HG02885 (cell line): ENCODE measurements around the gene CRIM1.

ENCODE experiments used
- ATAC-seq: cut with Tn5 transposase; IDR thresholded peaks from one replicate; pipeline ENCODE4 v1.9.1; 2021; ENCODE audit warnings: mild to moderate bottlenecking; ENCODE audit not compliant: unreplicated experiment, poor library complexity

Gene CRIM1

DNA sequence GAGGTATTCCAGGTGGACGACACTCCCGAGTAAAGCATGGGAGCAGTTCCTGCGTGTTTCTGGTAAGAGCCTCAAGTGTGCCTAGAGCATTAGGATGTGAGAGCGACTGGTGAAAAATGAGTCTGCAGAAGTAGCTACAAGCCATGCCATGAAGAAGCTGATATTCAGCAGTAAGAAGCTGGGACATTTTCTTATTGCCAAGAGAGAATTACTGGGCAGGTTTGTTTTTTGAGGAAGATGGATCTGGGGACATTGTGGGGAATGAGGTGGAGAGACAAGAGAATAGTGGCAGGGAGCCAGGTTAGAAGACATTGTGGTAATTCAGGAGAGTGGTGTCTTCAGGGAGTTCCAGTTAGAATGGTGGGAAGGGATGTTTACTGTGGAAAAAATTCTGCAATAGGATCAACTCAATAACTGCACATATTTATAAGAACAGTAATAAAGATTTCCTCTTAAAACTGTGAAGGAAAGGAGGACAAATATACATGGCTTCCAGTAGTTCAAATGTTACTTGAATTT lies 38.2 kb downstream of the CRIM1 start:
- no peak for ATAC-seq

DNA sequence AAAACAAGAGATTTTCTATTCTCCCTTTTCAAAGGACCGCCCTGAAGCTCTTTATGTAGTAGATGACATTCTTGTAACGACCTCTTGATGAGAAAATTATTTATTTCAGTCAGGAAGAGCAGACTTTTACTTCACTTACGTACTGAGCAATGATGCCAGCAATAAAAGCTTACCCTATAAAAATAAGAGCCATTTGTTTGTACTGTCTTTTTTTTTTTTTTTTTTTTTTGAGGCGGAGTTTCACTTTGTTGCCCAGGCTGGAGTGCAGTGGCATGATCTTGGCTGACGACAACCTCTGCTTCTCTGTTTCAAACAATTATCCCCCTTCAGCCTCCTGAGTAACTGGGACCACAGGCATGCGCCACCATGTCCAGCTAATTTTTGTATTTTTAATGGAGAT lies 39.2 kb downstream of the CRIM1 start:
- ATAC-seq: no peak

DNA sequence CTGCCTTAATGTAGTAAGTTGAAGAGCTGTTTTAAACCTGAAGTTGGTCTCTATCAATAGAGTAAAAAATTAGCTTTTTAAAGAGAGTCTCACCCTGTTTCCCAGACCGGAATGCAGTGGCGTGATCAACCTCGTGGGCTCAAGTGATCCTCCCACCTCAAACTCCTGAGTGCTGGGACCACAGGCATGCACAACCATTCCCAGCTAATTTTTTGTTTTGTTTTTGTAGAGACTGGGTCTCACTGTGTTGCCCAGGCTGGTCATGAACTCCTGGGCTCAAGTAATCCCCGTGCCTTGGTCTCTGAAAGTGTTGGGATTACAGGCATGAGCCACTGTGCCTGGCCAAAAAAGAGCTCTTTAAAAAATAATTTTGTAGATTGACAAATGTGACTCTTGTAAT lies 40.3 kb downstream of the CRIM1 start:
- ATAC-seq: no peak

DNA sequence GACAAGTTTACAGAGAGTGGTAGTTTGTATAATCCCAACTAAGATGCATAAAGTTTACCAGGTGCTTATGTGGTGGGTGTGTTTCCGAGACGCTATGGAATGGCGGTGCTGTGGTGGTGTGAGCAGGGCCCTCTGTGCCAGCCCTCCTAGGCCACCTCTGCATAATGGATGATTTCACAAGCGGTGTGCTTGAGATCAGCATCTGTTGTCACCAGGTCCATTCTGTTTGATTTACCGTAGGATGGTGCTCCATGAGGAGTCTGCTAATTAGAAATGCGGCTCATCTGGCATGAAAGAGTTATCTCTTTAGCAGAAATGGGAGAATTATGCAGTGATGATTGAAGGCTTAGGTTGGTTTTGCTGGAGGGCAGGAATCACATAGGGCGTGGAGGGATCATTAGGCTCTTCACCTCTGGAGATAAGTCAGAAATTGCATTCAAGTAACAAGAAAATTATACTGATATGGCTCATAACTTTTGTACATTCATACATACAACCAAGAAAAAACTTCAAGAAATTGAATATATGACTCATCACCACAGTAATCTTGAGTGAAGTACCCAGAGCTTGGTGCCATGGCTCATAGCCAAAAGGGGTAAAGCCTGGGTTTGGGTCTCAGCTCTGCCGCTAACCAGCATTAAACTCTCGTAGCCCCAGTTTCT lies 41.4 kb downstream of the CRIM1 start:
- ATAC-seq: no peak

DNA sequence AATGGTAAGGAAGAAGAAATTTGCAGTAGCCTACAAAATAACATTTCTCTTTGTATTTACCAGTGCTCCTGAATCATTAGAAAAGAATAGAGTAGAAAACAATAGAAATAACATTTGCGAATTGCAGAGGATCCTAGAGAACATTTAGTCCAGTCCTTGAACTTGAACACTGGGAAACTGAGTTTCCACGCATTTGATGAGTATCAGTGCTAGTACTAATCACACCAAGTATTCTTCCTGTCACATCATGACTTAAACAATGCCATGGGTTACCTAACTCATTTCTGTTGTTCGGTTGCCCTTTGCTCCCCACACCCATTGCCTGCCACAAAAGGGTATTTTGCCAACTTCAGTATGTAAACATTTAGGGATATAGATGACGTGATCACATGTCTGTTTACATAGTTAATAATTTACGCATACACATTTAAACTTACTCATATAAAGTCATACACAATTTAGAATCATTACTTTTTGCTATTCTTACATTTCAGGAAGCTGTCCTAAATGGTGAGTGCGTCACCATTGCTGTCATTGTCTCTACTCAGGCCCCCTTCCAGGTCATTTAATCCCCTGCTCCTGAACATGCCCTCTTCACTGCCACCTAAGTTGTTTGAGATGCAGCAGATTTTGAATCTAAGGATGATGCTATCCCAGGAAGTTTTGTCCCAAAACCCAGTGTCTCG lies 42.3 kb downstream of the CRIM1 start:
- no peak for ATAC-seq

DNA sequence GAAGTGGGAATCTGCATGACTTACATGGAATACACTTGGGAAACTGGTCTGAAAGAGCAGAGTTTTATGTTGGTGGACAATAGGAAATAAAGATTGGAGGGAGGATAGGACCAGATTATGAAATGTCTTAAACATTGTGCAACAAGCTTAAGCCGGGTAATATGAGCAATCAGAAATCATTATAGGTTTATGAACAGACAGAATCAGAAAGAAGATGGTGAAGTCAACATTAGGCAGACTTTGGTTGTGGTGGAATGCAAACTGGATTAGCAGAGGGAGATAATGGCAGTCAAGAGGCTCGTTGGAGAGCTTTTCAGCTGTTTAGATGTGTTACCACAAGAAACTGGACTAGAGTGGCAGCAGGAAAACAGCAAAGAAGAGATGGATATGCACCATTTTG lies 43.5 kb downstream of the CRIM1 start:
- ATAC-seq: no peak

DNA sequence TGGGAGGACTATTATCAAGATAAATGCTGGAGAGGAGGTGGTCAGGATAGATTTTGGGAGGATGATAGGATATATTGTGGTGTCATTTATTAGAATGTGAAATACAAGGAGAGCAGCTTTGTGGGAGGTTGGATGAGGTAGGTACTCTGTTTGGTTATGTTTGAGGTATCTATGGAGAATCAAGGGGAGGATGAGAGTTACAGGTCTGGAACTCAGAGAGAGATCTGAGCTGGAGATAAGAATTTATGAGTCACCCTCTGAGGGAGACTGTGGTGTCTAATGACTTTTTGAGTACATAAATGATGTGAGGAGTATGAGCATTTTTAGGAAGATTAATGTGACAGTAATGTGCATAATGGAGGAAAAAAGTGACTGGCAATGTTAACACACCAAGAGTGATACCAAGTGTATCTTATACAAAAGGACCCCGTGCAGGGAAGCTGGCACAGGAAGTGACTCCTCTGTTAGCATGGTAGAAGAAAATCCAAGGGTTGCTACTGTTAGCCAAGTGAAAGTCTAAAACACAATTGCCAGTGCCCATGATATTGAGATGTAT lies 48.2 kb downstream of the CRIM1 start:
- ATAC-seq: no peak

DNA sequence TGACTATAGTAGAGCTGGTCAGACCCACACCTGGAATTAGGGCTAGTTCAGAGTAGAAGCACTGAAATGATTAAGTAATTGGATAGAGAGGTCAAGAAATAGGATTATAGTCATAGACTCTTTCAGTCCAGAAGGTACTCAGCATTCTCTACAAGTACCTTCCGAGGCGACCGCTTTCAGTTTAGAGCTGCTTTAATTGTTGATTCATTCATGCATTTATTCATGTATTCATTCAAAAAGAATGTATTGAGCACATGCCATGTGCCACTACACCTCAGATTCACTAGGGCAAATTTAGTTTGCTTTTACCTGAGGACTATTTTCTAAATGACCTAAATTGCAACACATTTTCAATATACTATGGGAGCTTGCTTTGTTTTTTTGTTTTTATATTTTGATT lies 48.7 kb downstream of the CRIM1 start:
- ATAC-seq: peak; percentile 5

DNA sequence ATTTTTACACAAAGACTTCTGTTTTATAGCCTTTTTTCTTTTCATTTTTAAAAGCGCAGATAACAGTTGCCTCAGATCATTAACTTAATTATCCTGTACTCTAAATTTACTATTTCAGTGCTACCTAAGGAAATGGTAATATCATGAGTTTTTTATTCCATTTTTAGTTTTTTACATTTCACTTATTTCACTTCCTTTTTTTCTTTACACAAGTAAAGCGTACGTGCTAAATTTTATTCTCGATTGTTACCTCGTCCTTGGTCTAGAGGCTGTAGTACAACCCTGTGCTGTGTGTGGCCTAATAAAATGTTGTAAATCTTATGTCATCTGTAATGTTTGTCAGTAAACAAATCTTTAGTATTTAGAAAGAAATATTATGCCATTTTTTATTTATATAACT lies 49.2 kb downstream of the CRIM1 start:
- peak; percentile 74 for ATAC-seq

DNA sequence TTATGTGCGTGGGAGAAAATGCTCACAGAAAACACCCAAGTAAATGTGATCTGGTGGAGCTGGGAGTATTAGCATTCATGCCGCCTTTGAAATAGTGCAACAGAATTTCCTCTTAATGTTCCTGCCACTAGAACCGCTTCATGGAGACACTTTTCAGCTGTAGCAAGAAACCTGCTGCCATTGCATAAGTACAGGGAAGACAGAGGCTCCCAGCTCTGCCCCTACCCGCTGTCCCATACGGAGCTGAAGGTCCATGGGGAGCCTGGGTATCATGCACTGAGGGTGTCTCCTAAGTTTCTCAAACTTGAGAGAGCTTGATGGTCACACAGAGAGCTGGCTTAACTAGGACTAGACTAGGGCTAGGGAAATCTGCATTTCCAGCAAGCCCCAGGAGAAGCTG lies 49.6 kb downstream of the CRIM1 start:
- ATAC-seq: peak; percentile 14

DNA sequence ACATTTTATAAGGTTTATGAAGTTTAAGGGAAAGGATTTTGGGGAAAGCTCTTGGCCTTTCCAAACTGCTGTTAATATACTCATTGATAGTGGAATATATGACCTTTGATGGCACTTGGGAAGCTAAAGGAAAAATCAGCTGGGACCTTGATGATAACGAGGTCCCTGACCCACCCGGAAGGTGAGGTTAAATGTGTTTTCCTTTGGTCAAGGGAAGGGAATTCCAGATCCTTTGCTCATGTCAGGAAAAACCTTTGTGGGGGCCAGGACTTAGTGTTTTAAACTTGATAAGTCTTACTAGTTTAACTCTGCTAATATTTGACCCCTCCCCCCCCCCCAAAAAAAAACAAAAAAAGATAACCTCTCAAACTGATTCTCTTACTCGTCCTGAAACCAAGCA lies 50.7 kb downstream of the CRIM1 start:
- ATAC-seq: no peak

DNA sequence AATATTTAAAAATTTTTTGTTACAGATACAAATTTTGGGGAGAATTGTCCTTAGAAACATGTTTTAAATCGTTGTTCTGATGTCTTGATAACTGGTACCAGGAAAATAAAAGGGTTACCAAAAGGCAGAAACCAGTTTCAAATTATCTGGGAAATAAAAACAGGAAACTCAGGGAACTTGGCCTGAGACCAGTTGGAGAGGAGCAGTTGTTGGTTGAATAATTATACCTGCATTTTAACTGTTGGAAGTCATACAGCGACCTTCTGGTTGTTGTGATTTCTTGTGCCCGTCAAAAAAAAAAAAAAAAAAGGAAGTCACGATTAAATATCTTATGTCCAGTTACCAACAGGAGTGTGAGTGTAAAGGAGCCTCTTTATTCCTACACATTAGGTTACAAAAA lies 51.8 kb downstream of the CRIM1 start:
- no peak for ATAC-seq

DNA sequence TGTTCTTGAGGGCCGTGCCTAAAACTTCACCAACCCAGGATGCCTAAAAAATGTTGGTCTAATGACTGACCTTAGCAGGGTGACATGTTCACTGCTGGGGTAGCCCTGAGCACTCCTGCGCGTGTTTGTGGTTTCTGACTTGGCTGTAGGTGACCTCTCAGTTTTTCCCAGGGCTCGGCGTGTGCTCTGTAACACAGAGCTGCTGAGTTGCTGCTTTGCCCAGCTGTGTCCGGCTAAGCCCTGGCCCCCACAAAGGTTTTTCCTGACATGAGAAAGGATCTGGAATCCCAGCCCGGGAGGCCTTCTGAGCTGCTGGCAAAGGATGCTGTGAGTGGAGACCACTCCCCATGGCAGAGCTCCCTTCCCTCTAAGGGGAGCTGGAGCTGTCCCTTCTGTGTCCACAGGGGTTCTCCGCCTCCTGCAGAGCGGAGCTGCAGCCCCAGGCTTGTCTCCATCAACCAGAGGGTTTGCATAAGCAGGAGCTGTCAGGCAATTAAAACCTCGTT lies 52.7 kb downstream of the CRIM1 start:
- ATAC-seq: no peak

DNA sequence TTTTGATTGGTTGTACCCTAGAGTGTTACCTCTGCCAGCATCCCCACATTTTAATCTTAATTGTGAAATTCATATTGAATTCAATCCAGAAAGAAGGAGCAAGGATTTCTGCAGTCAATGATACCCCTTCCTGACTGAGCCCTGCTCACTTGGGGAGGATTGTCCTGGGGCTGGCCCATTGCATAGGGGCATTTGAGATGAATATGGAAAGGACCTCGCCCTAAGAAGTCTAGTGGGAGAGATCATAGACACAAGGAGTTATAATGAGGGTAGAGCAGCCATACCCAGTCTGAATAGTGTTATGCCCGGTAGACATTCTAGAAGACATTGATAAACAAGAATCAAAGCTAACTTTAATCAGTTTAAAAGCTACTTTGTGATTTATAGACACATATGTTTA lies 53.8 kb downstream of the CRIM1 start:
- no peak for ATAC-seq

DNA sequence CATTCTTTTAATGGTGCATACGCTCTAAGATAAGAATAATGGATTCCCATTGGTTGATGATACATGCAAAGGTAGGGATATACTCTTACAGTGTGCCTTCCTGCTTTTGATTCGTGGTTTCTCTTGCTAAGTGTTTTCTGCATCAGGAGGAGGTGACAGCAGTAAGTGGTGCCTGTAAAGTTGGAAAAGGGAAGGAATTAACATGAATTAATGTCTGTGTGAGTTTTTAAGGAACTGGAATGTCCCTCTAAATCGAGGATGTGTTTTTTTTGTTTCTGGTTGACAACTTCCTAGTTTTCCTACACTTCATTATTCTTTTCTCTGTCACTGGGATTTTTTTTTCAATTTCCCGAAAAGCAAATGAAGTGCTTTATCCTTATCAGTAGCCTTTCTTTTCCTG lies 54.4 kb downstream of the CRIM1 start:
- ATAC-seq: no peak

DNA sequence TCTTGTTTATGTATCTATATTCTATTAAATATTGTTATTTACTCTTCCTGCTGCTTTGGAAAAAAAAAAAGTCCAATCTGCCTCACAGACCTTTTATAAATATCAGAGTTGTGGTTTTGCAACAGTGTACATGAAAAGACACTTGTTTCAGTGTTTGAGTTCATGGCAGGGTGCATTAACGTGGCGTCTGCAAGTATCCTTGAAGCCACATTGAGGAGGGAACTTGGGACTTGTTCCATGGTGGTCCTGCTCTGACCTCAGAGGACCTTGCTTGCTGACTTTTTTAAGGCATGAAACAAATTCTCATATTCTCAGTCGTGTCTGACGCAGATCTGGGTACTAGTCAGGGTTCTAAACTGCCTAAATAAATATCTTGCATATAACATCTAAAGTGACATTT lies 55.1 kb downstream of the CRIM1 start:
- no peak for ATAC-seq

DNA sequence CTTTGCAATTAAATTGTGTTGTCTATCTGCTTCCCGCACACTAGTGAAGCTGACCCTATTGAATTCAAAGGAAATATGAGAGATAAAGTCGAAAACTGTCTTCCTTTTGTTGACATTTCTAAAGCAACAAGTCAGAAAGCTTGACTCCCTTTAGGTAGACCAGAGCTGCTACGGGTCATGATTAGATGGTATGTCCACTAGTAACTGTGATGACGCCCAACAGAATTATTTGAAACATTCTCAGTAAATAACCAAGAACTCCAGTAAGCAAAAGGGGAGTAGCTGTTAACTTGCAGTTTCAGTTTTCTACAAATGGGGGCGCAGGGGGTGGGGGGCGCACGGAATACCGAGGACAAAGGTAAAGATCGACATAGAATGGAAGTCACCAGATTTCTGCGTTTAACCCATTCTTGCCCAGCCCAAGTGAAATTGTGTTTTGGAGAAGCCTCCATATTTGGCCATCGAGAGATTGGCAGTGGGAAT lies 56.4 kb downstream of the CRIM1 start:
- ATAC-seq: no peak

DNA sequence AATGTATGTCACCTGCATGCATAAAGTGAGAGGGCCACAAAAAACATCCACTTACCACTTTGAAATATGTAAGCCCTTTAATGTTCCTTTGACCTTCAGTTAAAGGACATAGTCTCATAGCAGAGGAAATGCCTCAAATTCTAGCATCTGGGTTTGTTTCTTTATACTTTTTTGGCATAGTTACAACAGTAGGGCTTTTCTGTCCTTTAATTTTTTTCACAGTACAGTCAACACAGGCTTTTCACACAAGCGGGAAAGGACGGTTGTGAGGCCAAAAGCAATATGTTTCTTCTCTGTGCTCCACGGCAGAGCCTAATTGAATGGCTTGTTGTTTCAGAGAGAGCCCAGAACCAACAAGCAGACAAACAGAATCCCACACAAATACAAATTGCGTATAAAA lies 57.6 kb downstream of the CRIM1 start:
- ATAC-seq: no peak

DNA sequence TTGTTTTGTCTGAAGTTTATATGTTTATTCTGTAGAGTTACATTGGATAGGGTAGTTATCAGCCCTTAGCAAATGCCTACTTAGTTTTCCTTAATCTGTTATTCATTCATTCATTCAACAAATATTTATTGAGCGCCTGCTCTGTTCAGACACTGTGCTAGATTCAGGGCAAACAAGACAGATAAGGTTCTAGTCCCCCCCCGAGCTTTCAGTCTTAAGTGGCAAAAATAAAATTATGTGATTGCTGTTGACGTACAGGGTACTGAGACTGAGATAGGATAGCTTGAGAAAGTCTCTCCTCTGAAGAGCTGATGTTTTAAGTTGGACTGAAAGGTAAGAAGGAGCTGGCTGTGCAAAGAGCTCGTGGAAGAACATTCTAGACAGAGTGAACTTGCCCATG lies 58.7 kb downstream of the CRIM1 start:
- ATAC-seq: no peak

DNA sequence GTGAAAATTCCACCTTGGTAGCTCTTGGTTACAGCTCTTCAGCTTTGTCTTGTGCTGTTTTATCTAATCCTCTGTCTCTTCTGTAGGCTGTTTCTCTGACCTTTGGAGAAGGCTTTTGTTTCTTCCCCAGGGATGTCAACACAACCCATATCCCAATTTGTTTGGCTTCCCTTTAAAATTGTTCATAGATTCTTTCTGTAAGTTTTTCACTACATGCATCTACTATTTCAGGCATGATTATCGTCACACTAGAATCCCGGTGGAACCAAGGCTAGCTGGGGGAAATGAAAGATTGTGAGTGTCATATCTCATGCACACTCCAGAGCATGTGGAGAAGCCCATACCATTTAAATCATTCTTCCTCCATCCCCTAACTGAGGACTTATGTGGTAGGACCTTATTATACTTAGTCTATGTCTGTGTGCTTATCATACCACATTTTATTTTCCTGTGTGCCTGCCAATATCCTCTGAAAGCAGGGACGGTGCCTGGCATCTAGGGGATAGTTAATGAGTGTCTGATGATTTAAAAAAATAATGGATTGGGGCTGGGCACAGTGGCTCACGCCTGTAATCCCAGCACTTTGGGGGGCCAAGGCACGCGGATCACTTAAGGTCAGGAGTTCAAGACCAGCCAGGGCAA lies 59.9 kb downstream of the CRIM1 start:
- ATAC-seq: no peak
